GM23338 (cell line): ENCODE results near the gene ZNF334. TPM values are rescaled to one million over a fixed set of nuclear protein-coding genes. Genes with fewer than 3 reads are reported as not detected.

ENCODE experiments used
- ATAC-seq: fragments of 200-7000 bp; cut with Tn5 transposase; 3 replicates; pipeline ENCODE4 v1.9.1; 2020
- DNase-seq: peaks from one replicate; pipeline ENCODE4 v3.0.0-alpha.2; 2015; ENCODE audit warnings: low spot score
- H2AFZ ChIP-seq: fragments of 200-600 bp; sonication (generic); 2 replicates; pipeline ENCODE4 v1.8.0; 2016; ENCODE audit warnings: antibody characterized with exemption, mild to moderate bottlenecking, moderate library complexity
- H3F3A ChIP-seq: fragments of 200-600 bp; sonication (generic); replicated peaks from 2 replicates; pipeline ENCODE4 v1.8.0; 2017; ENCODE audit warnings: antibody characterized with exemption, mixed run types, low read depth
- H3K27ac ChIP-seq: fragments of 200-600 bp; sonication (generic); 2 replicates; pipeline ENCODE4 v1.6.1; 2016; ENCODE audit warnings: low read depth
- H3K27me3 ChIP-seq: fragments of 200-600 bp; sonication (generic); 2 replicates; pipeline ENCODE4 v1.8.0; 2016; ENCODE audit warnings: mild to moderate bottlenecking, mixed run types, moderate library complexity; ENCODE audit not compliant: insufficient read depth
- H3K36me3 ChIP-seq: fragments of 200-600 bp; sonication (generic); 2 replicates; pipeline ENCODE4 v1.8.0; 2016; ENCODE audit warnings: mild to moderate bottlenecking; ENCODE audit not compliant: insufficient read depth
- H3K4me1 ChIP-seq: fragments of 200-600 bp; sonication (generic); 2 replicates; pipeline ENCODE4 v1.8.0; 2016; ENCODE audit warnings: mild to moderate bottlenecking, moderate library complexity; ENCODE audit not compliant: insufficient read depth
- H3K4me2 ChIP-seq: fragments of 200-600 bp; sonication (generic); 2 replicates; pipeline ENCODE4 v1.7.1; 2017; ENCODE audit warnings: mixed run types
- H3K4me3 ChIP-seq: fragments of 200-600 bp; sonication (generic); 2 replicates; pipeline ENCODE4 v1.6.1; 2016; ENCODE audit warnings: mixed run types
- H3K79me2 ChIP-seq: fragments of 200-600 bp; sonication (generic); replicated peaks from 2 replicates; pipeline ENCODE4 v1.8.0; 2017; ENCODE audit warnings: mild to moderate bottlenecking; ENCODE audit not compliant: insufficient read depth
- H3K9me2 ChIP-seq: fragments of 200-600 bp; sonication (generic); 2 replicates; pipeline ENCODE4 v1.8.0; 2017; ENCODE audit not compliant: insufficient read depth
- H4K20me1 ChIP-seq: fragments of 200-600 bp; sonication (generic); replicated peaks from 2 replicates; pipeline ENCODE4 v1.8.0; 2017; ENCODE audit warnings: mild to moderate bottlenecking; ENCODE audit not compliant: insufficient read depth
- H3K27ac Mint-ChIP-seq: 2 replicates; pipeline ENCODE4 v1.8.0; 2020; ENCODE audit warnings: inconsistent platforms, mild to moderate bottlenecking, moderate library complexity, mixed read lengths
- H3K27me3 Mint-ChIP-seq: 3 replicates; pipeline ENCODE4 v1.8.0; 2022; ENCODE audit warnings: low read depth, mild to moderate bottlenecking, moderate library complexity, mixed read lengths, inconsistent platforms; ENCODE audit not compliant: insufficient read depth, poor library complexity
- H3K36me3 Mint-ChIP-seq: 3 replicates; pipeline ENCODE4 v1.8.0; 2021; ENCODE audit warnings: low read depth, mild to moderate bottlenecking, inconsistent platforms, moderate library complexity, mixed read lengths
- H3K4me1 Mint-ChIP-seq: 3 replicates; pipeline ENCODE4 v1.8.0; 2020; ENCODE audit warnings: mild to moderate bottlenecking, inconsistent platforms, mixed read lengths
- H3K4me3 Mint-ChIP-seq: 3 replicates; pipeline ENCODE4 v1.8.0; 2021; ENCODE audit warnings: moderate library complexity, mild to moderate bottlenecking, inconsistent platforms, mixed read lengths
- H3K9me3 Mint-ChIP-seq: 3 replicates; pipeline ENCODE4 v1.8.0; 2020; ENCODE audit warnings: moderate library complexity, mild to moderate bottlenecking, inconsistent platforms, mixed read lengths
- ETS1 ChIP-seq: IDR thresholded peaks from 2 replicates; pipeline ENCODE4 v1.6.1; 2016; ENCODE audit warnings: antibody characterized with exemption
- EZH2phosphoT487 ChIP-seq: fragments of 200-600 bp; sonication (generic); IDR thresholded peaks from one replicate; pipeline ENCODE4 v1.8.1; 2018; ENCODE audit warnings: antibody characterized with exemption; ENCODE audit not compliant: unreplicated experiment
- ZNF462 ChIP-seq: fragments of 250-450 bp; sonication (Bioruptor Pico); IDR thresholded peaks from 2 replicates; pipeline ENCODE4 v1.5.0; 2020; ENCODE audit warnings: mild to moderate bottlenecking, moderate library complexity
- polyA plus RNA-seq: library from polyadenylated mRNA; unstranded; fragments of >200 nt; fragmentation: Nextera tagmentation; extraction: Ambion mirVana; gene quantifications from 2 replicates; pipeline ENCODE4 v1.2.1, GENCODE V29; 2016
- total RNA-seq: library from RNA; depleted of rRNA; stranded (reverse); fragments of >200 nt; shearing (Covaris generic); gene quantifications from 2 replicates; pipeline ENCODE4 v1.2.3, GENCODE V29; 2014

Gene ZNF334
- total and polyA plus RNA-seq, 2 experiments from 2014 or later, result 12.4 to 19.1 TPM

- TF ChIP-seq ZNF462 (CRISPR knock-in tag), result no peak
Measured at GRCh38 chr20:46487628-46488027, 25.7 kb downstream of the ZNF334 start (continued).

- peak overlapping the region; percentile 46; the same call in 1 of the 3 replicates for H3K4me3 Mint-ChIP-seq
- no peaks in the 10 kb centered on the region for H3K9me3 Mint-ChIP-seq
- H3K9me2 ChIP-seq, result no peaks in the 10 kb centered on the region
- no peaks in the 10 kb centered on the region for H3K79me2 ChIP-seq
- H3K4me1 ChIP-seq, result peaks cover 3% of the 10 kb centered on the region; the same call in 1 of the 2 replicates
- TF ChIP-seq EZH2phosphoT487 (no peak), ETS1 (no peak)
- H3K4me3 ChIP-seq, result no peak overlapping the region
- peak; percentile 41 for DNase-seq
- H2AFZ ChIP-seq, result no peak overlapping the region
- H4K20me1 ChIP-seq, result no peaks in the 10 kb centered on the region
- H3K27ac ChIP-seq, result no peak overlapping the region
- no peak overlapping the region for H3K27ac Mint-ChIP-seq
- H3F3A ChIP-seq, result no peaks in the 10 kb centered on the region
- ATAC-seq, result peak; percentile 59
- peaks cover 14% of the 10 kb centered on the region; the same call in 2 of the 3 replicates for H3K36me3 Mint-ChIP-seq
- peak overlapping the region; percentile 5 for H3K4me2 ChIP-seq
- peaks cover 3% of the 10 kb centered on the region for H3K27me3 Mint-ChIP-seq
- peaks cover 26% of the 10 kb centered on the region for H3K4me1 Mint-ChIP-seq
- H3K27me3 ChIP-seq, result no peaks in the 10 kb centered on the region
- no peaks in the 10 kb centered on the region for H3K36me3 ChIP-seq
Measured at GRCh38 chr20:46485431-46485830, 27.9 kb downstream of the ZNF334 start.
